DND-41 (cell line): ENCODE results near the gene LCN9.

Source experiments
- CTCF ChIP-seq: IDR thresholded peaks from 2 replicates; pipeline ENCODE4 v1.5.1; 2012; ENCODE audit warnings: borderline replicate concordance, low read length, moderate library complexity, mild to moderate bottlenecking; ENCODE audit not compliant: poor library complexity, severe bottlenecking; ENCODE audit errors: extremely low read depth
- EZH2 ChIP-seq: IDR thresholded peaks from 3 replicates; pipeline ENCODE4 v1.6.1; 2012; ENCODE audit warnings: borderline replicate concordance, low read depth, mild to moderate bottlenecking, moderate library complexity, low read length, inconsistent platforms; ENCODE audit not compliant: severe bottlenecking

DNA sequence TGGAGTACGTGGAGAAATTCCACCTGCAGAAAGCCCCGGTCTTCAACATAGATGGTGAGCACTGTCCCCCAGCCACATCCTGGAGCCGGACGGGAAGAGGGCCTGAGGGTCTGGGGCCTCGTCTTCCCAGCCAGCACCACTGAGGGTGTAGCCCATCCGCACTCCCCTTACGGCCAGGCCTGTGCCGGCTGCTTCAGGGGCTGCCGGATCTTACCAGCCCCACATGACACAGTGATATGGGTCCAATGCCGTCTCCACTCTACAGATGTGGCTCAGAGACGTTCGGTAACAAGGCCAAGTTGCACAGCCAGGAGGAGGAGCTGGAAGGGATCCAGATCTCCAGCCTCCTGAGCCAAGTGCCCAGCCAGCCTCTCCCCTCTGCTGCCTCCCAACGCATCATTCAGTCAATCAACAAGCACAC is 45.1 kb upstream of the LCN9 start:
- TF ChIP-seq EZH2 (no peak), CTCF (no peak)
